Measurements from ENCODE around the gene COL27A1. TPM values are rescaled to one million over a fixed set of nuclear protein-coding genes. Genes with fewer than 3 reads are reported as not detected.

COL27A1 gene
- total RNA-seq, 5 donors from 2014 or later (not counting 1 experiment from before 2014, with no cell fraction given) = 0.53 to 1.7 (median 0.95) TPM

DNA sequence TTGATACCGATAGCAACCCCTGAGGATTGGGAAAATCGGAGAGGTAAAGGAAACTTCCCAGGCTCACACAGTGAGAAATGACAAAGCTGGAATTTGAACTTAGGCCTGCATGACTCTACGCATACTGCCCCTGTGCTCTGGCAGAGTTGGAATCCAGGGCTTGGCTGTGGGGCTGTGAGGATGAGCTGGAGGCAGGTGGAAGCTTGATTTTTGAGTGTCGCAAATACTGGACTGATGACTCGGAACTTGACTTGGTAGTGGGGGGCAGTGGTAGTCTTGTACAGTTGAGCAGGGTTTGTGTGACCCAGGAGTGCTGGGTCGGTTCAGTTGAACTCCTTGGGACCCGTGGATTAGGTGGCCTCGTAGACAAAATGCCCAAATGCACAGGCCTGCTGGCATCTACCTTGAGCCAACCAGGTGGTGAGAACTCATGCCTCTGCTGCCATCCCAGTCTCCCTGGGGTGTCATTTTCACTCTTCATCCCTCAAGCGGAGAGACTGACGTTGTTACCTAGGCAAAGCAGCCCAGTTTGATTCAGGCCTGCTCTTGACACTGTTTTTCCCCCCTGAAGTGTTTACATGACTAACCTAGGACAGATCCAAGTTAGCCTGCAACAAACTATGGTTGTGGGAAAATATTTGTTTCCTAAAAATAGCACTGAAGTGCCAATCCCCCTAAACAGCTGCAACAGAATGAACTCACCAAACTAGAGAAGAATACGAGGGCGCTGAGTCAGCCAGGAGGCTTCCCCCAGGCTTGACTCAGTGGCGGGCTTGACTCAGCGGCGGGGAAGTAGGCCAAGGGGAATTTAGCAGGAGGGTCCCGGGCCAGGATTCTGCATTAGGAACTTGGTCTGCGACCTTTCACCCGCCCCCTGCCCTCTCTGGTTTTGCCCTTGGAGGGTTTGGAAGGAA, 121.8 kb downstream of the COL27A1 start:
- H3K4me3 Mint-ChIP-seq = no peak overlapping the region
- no peaks in the 10 kb centered on the region for H3K9me3 Mint-ChIP-seq
- no peak for ATAC-seq (replicated peaks in 1 of 4)
- no peak overlapping the region for H3K27ac ChIP-seq (ENCODE audit: low read length)
- H3K27me3 ChIP-seq (replicated peaks in 1 of 2; ENCODE audit: control insufficient read depth in 2 of 2, extremely low read depth in 1 of 2, insufficient read depth in 2 of 2, low read length in 1 of 2) = peaks cover 0 to 11% of the 10 kb centered on the region in 2 experiments
- H3K4me1 ChIP-seq (ENCODE audit: control insufficient read depth in 1 of 2, extremely low read depth in 1 of 2, insufficient read depth in 2 of 2, low read length in 2 of 2) = no peaks in the 10 kb centered on the region
- H3K36me3 Mint-ChIP-seq = no peaks in the 10 kb centered on the region
- DNase-seq = no peak
- no peaks in the 10 kb centered on the region for H3K9me3 ChIP-seq
- no peaks in the 10 kb centered on the region for H3K36me3 ChIP-seq (ENCODE audit: control insufficient read depth in 2 of 2, extremely low read depth in 1 of 2, insufficient read depth in 1 of 2, low read length in 1 of 2)
- H3K4me1 Mint-ChIP-seq = no peaks in the 10 kb centered on the region
- H3K4me3 ChIP-seq (ENCODE audit: control insufficient read depth in 1 of 2, extremely low read depth in 1 of 2, low read length in 1 of 2) = no peak overlapping the region
- H3K27ac Mint-ChIP-seq = no peak overlapping the region
- ChIA-PET POLR2A (no interaction called here), CTCF (no interaction called here)
- H3K27me3 Mint-ChIP-seq = peaks cover 0 to 1% of the 10 kb centered on the region in 2 donors
- 81% methylated on average over 13 of the region's 18 CpGs for WGBS (ENCODE audit: insufficient coverage)

- Mint-ChIP-seq H3K27ac (no peak overlapping the region), H3K36me3 (no peaks in the 10 kb centered on the region), H3K27me3 (peaks cover 0 to 1% of the 10 kb centered on the region in 2 donors), H3K9me3 (no peaks in the 10 kb centered on the region), H3K4me1 (no peaks in the 10 kb centered on the region), H3K4me3 (no peak overlapping the region)
- H3K4me1 ChIP-seq (ENCODE audit: control insufficient read depth in 1 of 2, extremely low read depth in 1 of 2, insufficient read depth in 2 of 2, low read length in 2 of 2) = no peaks in the 10 kb centered on the region
- no peak overlapping the region for H3K4me3 ChIP-seq (ENCODE audit: control insufficient read depth in 1 of 2, extremely low read depth in 1 of 2, low read length in 1 of 2)
- H3K27me3 ChIP-seq (replicated peaks in 1 of 2; ENCODE audit: control insufficient read depth in 2 of 2, extremely low read depth in 1 of 2, insufficient read depth in 2 of 2, low read length in 1 of 2) = peaks cover 0 to 11% of the 10 kb centered on the region in 2 experiments
- ChIA-PET CTCF (no interaction called here), POLR2A (no interaction called here)
- DNase-seq (no peak), ATAC-seq (replicated peaks in 1 of 4) (no peak)
- no peaks in the 10 kb centered on the region for H3K36me3 ChIP-seq (ENCODE audit: control insufficient read depth in 2 of 2, extremely low read depth in 1 of 2, insufficient read depth in 1 of 2, low read length in 1 of 2)
- no CpG with 5 or more reads among the region's 3 CpGs for WGBS (ENCODE audit: insufficient coverage)
- H3K9me3 ChIP-seq = no peaks in the 10 kb centered on the region
- no peak overlapping the region for H3K27ac ChIP-seq (ENCODE audit: low read length)
These were observed 123.0 kb downstream of the COL27A1 start for GRCh38 chr9:114278356-114278755.

DNA sequence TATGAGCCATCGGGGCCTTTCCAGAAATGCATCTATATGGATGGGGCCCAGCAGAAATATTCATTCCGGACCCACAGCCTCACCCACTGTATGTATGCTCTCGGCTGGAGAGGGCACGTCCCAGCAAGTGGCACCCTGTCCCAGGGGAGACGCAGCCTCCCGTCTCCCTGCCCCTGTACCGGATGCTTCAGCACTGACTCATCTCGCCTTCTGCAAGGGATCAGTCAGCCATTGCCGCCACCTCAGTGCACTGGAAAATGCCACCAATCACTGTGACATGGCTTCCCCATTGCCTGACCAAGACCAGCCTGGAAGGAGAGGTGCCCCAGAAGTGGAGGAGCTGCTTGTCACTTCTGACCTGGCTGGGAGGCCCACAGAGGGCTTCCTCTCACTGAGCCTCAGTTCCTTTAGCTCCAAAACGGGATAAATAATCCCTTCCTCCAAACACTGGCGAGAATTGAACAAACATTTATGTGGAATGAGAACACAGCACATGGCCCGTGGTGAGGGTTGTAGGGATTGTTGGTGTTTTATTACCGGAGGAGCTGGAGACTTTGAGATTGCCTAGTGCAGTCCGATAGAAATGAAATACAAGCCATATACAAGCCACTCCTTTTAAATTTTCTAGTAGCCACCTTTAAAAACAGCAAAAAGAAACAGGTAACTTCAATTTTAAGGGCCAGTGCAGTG, 123.7 kb downstream of the COL27A1 start:
- no peak overlapping the region for H3K4me3 Mint-ChIP-seq
- no peaks in the 10 kb centered on the region for H3K9me3 Mint-ChIP-seq
- no peak for ATAC-seq (replicated peaks in 1 of 4)
- H3K4me1 Mint-ChIP-seq = no peaks in the 10 kb centered on the region
- no peak overlapping the region for H3K27ac Mint-ChIP-seq
- H3K36me3 ChIP-seq (ENCODE audit: control insufficient read depth in 2 of 2, extremely low read depth in 1 of 2, insufficient read depth in 1 of 2, low read length in 1 of 2) = no peaks in the 10 kb centered on the region
- POLR2A ChIA-PET = no interaction called here
- no peaks in the 10 kb centered on the region for H3K4me1 ChIP-seq (ENCODE audit: control insufficient read depth in 1 of 2, extremely low read depth in 1 of 2, insufficient read depth in 2 of 2, low read length in 2 of 2)
- H3K36me3 Mint-ChIP-seq = no peaks in the 10 kb centered on the region
- H3K4me3 ChIP-seq (ENCODE audit: control insufficient read depth in 1 of 2, extremely low read depth in 1 of 2, low read length in 1 of 2) = no peak overlapping the region
- CTCF ChIA-PET = no interaction called here
- H3K9me3 ChIP-seq = no peaks in the 10 kb centered on the region
- DNase-seq = no peak
- WGBS (ENCODE audit: insufficient coverage) = 92% methylated on average over 9 of the region's 14 CpGs
- H3K27me3 Mint-ChIP-seq = peaks cover 0 to 1% of the 10 kb centered on the region in 2 donors
- peaks cover 0 to 10% of the 10 kb centered on the region in 2 experiments for H3K27me3 ChIP-seq (replicated peaks in 1 of 2; ENCODE audit: control insufficient read depth in 2 of 2, extremely low read depth in 1 of 2, insufficient read depth in 2 of 2, low read length in 1 of 2)
- H3K27ac ChIP-seq (ENCODE audit: low read length) = no peak overlapping the region

DNA sequence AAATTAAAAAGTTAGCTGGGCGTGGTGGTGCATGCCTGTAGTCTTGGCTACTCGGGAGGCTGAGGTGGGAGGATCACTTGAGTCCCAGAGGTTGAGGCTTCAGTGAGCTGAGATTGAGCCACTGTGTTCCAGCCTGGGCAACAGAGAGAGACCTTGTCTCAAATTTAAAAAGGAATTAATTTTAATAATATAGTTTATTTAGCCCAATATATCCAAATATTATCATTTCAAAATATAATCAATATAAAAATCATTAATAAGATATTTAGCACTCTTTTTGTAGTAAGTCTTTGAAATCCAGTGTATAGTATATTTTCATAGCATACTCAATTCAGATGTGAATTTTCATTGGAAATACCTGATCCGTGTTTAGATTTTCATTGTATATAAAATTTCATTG, 124.4 kb downstream of the COL27A1 start:
- no peak overlapping the region for H3K4me3 ChIP-seq (ENCODE audit: control insufficient read depth in 1 of 2, extremely low read depth in 1 of 2, low read length in 1 of 2)
- no peaks in the 10 kb centered on the region for H3K36me3 ChIP-seq (ENCODE audit: control insufficient read depth in 2 of 2, extremely low read depth in 1 of 2, insufficient read depth in 1 of 2, low read length in 1 of 2)
- Mint-ChIP-seq H3K4me1 (no peaks in the 10 kb centered on the region), H3K9me3 (no peaks in the 10 kb centered on the region), H3K27me3 (peaks cover 0 to 1% of the 10 kb centered on the region in 2 donors), H3K4me3 (no peak overlapping the region), H3K27ac (no peak overlapping the region), H3K36me3 (no peaks in the 10 kb centered on the region)
- WGBS (ENCODE audit: insufficient coverage) = no CpG with 5 or more reads among the region's 3 CpGs
- POLR2A ChIA-PET = no interaction called here
- ATAC-seq (replicated peaks in 1 of 4) = no peak
- H3K4me1 ChIP-seq (ENCODE audit: control insufficient read depth in 1 of 2, extremely low read depth in 1 of 2, insufficient read depth in 2 of 2, low read length in 2 of 2) = no peaks in the 10 kb centered on the region
- H3K9me3 ChIP-seq = no peaks in the 10 kb centered on the region
- no peak for DNase-seq
- CTCF ChIA-PET = no interaction called here
- no peak overlapping the region for H3K27ac ChIP-seq (ENCODE audit: low read length)
- peaks cover 0 to 17% of the 10 kb centered on the region in 2 experiments for H3K27me3 ChIP-seq (replicated peaks in 1 of 2; ENCODE audit: control insufficient read depth in 2 of 2, extremely low read depth in 1 of 2, insufficient read depth in 2 of 2, low read length in 1 of 2)

DNA sequence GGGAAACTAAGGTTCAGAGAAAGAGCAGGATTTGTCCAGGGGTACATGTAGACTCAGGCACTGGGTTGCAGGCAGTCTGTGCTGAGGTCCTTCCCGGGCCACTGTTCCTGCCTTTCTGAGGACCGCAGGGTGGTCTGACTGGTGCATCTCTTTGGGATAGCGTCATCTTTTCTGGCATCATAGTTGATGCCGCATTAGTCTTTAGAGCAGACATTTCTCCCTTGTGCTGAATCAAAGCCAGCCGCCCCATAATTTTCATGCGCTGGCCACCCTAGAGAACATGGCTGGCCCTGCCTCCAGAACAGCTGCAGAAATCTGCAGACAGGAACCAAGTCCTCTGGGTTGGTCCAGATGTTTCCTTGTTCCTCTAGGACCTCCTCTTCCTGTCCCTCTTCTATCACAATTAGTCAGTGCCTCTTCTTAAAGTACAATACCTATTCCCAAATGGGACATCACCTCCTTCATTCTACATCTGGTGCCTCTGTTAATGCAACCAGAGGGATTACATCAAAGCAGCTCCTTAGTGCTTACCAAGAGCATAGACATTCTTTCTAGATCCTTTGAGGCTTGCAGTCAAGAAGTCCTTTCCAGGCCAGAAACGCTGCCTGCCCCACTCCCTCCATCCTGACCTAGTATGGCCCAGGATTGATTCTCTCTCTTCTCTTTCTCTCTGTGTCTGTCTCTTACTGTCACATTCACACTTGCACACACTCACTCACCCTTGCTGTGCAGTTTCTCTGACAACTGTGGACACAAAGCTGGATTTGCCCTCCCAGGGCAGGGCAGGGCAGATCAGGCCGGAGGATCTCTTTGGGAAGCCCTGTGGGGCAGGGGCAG, 125.5 kb downstream of the COL27A1 start:
- Histone ChIP-seq H3K27ac (ENCODE audit: low read length) (no peak overlapping the region), H3K9me3 (no peaks in the 10 kb centered on the region), H3K36me3 (ENCODE audit: control insufficient read depth in 2 of 2, extremely low read depth in 1 of 2, insufficient read depth in 1 of 2, low read length in 1 of 2) (no peaks in the 10 kb centered on the region), H3K27me3 (replicated peaks in 1 of 2; ENCODE audit: control insufficient read depth in 2 of 2, extremely low read depth in 1 of 2, insufficient read depth in 2 of 2, low read length in 1 of 2) (peaks cover 0 to 14% of the 10 kb centered on the region in 2 experiments), H3K4me3 (ENCODE audit: control insufficient read depth in 1 of 2, extremely low read depth in 1 of 2, low read length in 1 of 2) (no peak overlapping the region), H3K4me1 (ENCODE audit: control insufficient read depth in 1 of 2, extremely low read depth in 1 of 2, insufficient read depth in 2 of 2, low read length in 2 of 2) (no peaks in the 10 kb centered on the region)
- Mint-ChIP-seq H3K27ac (no peak overlapping the region), H3K27me3 (peaks cover 0 to 1% of the 10 kb centered on the region in 2 donors), H3K4me1 (no peaks in the 10 kb centered on the region), H3K4me3 (no peak overlapping the region), H3K9me3 (no peaks in the 10 kb centered on the region), H3K36me3 (no peaks in the 10 kb centered on the region)
- 84% methylated on average over 8 of the region's 8 CpGs for WGBS (ENCODE audit: insufficient coverage)
- DNase-seq (peak in 1 of 35 experiments; percentile 1), ATAC-seq (replicated peaks in 1 of 4) (no peak)
- ChIA-PET POLR2A (no interaction called here), CTCF (no interaction called here)

DNA sequence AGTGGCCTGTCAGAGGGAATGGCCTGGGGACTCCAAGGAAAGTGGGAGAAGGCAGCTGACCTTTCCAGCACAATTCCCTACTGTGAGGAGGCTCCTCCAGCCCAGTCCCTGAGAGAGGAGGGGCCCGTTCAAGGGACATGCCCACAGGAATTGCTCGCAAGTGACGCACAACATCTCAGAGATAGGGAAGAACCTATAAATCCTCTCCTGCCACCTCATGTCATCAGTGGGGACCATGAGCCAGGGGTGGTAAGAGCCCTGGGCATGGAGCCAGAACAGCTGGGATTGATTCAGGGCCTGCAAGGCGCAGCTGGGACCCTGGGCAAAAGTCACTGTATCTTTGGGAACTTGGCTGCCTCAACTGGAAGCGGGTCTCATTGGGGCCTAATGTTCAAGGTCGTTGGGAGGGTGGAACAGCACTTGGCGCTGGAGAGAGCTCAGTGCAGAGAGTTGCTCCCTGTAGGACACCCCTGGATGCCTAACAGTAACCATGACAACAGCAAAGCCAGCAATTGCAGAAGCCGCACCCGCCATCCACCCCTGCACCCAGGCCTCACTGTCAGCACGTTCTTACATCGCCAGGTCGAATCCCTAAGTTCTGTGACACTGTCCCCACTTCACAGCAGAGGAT, 126.3 kb downstream of the COL27A1 start:
- Histone ChIP-seq H3K27ac (ENCODE audit: low read length) (no peak overlapping the region), H3K4me1 (ENCODE audit: control insufficient read depth in 1 of 2, extremely low read depth in 1 of 2, insufficient read depth in 2 of 2, low read length in 2 of 2) (no peaks in the 10 kb centered on the region), H3K36me3 (ENCODE audit: control insufficient read depth in 2 of 2, extremely low read depth in 1 of 2, insufficient read depth in 1 of 2, low read length in 1 of 2) (no peaks in the 10 kb centered on the region), H3K9me3 (no peaks in the 10 kb centered on the region), H3K27me3 (replicated peaks in 1 of 2; ENCODE audit: control insufficient read depth in 2 of 2, extremely low read depth in 1 of 2, insufficient read depth in 2 of 2, low read length in 1 of 2) (peaks cover 0 to 14% of the 10 kb centered on the region in 2 experiments), H3K4me3 (ENCODE audit: control insufficient read depth in 1 of 2, extremely low read depth in 1 of 2, low read length in 1 of 2) (no peak overlapping the region)
- CTCF ChIA-PET = no interaction called here
- no peak overlapping the region for H3K4me3 Mint-ChIP-seq
- no peaks in the 10 kb centered on the region for H3K36me3 Mint-ChIP-seq
- ATAC-seq (replicated peaks in 1 of 4) (no peak), DNase-seq (peak in 1 of 35 experiments; percentile 3)
- H3K27me3 Mint-ChIP-seq = peaks cover 0 to 1% of the 10 kb centered on the region in 2 donors
- WGBS (ENCODE audit: insufficient coverage) = 76% methylated on average over 5 of the region's 12 CpGs
- no peaks in the 10 kb centered on the region for H3K4me1 Mint-ChIP-seq
- H3K9me3 Mint-ChIP-seq = no peaks in the 10 kb centered on the region
- POLR2A ChIA-PET = no interaction called here
- H3K27ac Mint-ChIP-seq = no peak overlapping the region

All from T-cell (primary cell).